ENCODE data around the gene USP3.
"Not testable (repeated sequence)": the region's sequence is repeated elsewhere in the genome, so short reads cannot be mapped to it uniquely, and the experiment has no call there.

Gene USP3

GRCh38 chr15:63514531-63514943, 10.1 kb downstream of the USP3 start:
- DNase-seq = no peak

- DNase-seq = no peak
Observed at GRCh38 chr15:63517202-63517601, 12.8 kb downstream of the USP3 start.

GRCh38 chr15:63517628-63518027, 13.2 kb downstream of the USP3 start:
- DNase-seq = no peak

- DNase-seq = no peak
Observed at GRCh38 chr15:63519041-63519440, 14.6 kb downstream of the USP3 start.

- DNase-seq = no peak
Observed at GRCh38 chr15:63519548-63520178, 15.3 kb downstream of the USP3 start.

GRCh38 chr15:63520462-63520861, 16.1 kb downstream of the USP3 start:
- DNase-seq = not testable (repeated sequence)

- DNase-seq = no peak
Observed at GRCh38 chr15:63522225-63522578, 17.8 kb downstream of the USP3 start.

GRCh38 chr15:63523306-63523990, 19.1 kb downstream of the USP3 start:
- no peak for DNase-seq

GRCh38 chr15:63524316-63525015, 20.1 kb downstream of the USP3 start:
- no peak for DNase-seq

- DNase-seq = no peak
Observed at GRCh38 chr15:63526401-63526800, 22.0 kb downstream of the USP3 start.

- DNase-seq = no peak
Observed at GRCh38 chr15:63528138-63528659, 23.8 kb downstream of the USP3 start.

GRCh38 chr15:63530235-63530634, 25.8 kb downstream of the USP3 start:
- DNase-seq = no peak

GRCh38 chr15:63530752-63531299, 26.4 kb downstream of the USP3 start:
- no peak for DNase-seq

- DNase-seq = no peak
Observed at GRCh38 chr15:63531586-63531985, 27.2 kb downstream of the USP3 start.

- no peak for DNase-seq
Observed at GRCh38 chr15:63532307-63532744, 27.9 kb downstream of the USP3 start.

- DNase-seq = not testable (repeated sequence)
Observed at GRCh38 chr15:63534888-63535287, 30.5 kb downstream of the USP3 start.

- DNase-seq = no peak
Observed at GRCh38 chr15:63535689-63536088, 31.3 kb downstream of the USP3 start.

- no peak for DNase-seq
Observed at GRCh38 chr15:63538876-63539275, 34.5 kb downstream of the USP3 start.

- no peak for DNase-seq
Observed at GRCh38 chr15:63539521-63539920, 35.1 kb downstream of the USP3 start.

- no peak for DNase-seq
Observed at GRCh38 chr15:63539998-63540397, 35.6 kb downstream of the USP3 start.

GRCh38 chr15:63540449-63540848, 36.1 kb downstream of the USP3 start:
- no peak for DNase-seq

- DNase-seq = no peak
Observed at GRCh38 chr15:63544258-63545026, 40.0 kb downstream of the USP3 start.

- DNase-seq = no peak
Observed at GRCh38 chr15:63545520-63545919, 41.1 kb downstream of the USP3 start.
